Brain microvascular endothelial cell (primary cell): ENCODE data around the gene PAX7.

Source experiments
- DNase-seq: peaks from one replicate; pipeline ENCODE4 v3.0.0-alpha.2; 2020
- H3K27ac ChIP-seq: fragments of 250-450 bp; sonication (Bioruptor Pico); 2 replicates; pipeline ENCODE4 v1.5.1; 2020; ENCODE audit warnings: mild to moderate bottlenecking, moderate library complexity
- H3K27me3 ChIP-seq: fragments of 250-450 bp; sonication (Bioruptor Pico); replicated peaks from 2 replicates; pipeline ENCODE4 v1.5.1; 2020; ENCODE audit warnings: mild to moderate bottlenecking
- H3K36me3 ChIP-seq: fragments of 250-450 bp; sonication (Bioruptor Pico); replicated peaks from 2 replicates; pipeline ENCODE4 v1.5.1; 2020; ENCODE audit warnings: mild to moderate bottlenecking
- H3K4me3 ChIP-seq: 2 replicates; pipeline ENCODE4 v1.5.1; 2011; ENCODE audit warnings: low read depth, mild to moderate bottlenecking, control low read depth, low read length, moderate library complexity
- CTCF ChIP-seq: IDR thresholded peaks from 2 replicates; pipeline ENCODE4 v1.5.1; 2011; ENCODE audit warnings: low read depth, mild to moderate bottlenecking, moderate library complexity, low read length, control low read depth, inconsistent platforms; ENCODE audit errors: missing control alignments
- in situ Hi-C: cut with HindIII; loops from 2 replicates; pipeline ENCODE4 v1.10.0; 2017; ENCODE audit warnings: low sequenced_read_pairs, low pct_ligation_motif_present

Gene PAX7

DNA sequence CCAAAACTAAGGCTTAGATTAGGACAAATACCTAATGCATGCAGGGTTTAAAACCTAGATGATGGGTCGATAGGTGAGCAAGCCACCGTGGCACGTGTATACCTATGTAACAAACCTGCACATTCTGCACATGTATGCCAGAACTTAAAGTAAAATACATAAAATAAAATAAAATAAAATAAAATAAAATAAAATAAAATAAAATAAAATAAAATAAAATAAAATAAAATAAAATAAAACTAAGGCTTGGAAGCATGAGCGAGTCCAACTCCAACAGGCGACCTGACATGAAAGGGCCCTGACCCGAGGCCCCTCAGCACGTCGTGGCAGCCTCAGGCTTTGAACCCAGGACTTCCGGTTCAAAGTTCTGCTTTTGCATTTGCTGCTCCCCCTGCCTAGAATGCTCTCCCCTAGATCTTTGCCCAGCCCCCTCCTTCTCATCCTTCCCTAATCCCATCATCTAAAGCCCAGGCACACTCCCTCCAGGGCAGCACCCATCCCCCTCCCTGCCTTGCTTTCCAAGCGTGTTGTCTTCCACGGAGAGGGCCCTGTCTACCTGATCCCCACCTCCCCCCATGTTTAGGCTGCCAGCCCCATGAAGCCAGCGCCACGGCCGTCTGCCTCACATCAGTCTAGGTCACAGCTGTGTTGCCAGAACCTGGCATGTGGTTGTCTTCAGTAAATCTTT lies 164.5 kb downstream of the PAX7 start:
- H3K27me3 ChIP-seq = no peaks in the 10 kb centered on the region
- DNase-seq = no peak
- no peak overlapping the region for H3K27ac ChIP-seq
- H3K36me3 ChIP-seq = no peaks in the 10 kb centered on the region
- H3K4me3 ChIP-seq = no peak overlapping the region
- in situ Hi-C loops = no loop called here
- TF ChIP-seq CTCF = no peak

DNA sequence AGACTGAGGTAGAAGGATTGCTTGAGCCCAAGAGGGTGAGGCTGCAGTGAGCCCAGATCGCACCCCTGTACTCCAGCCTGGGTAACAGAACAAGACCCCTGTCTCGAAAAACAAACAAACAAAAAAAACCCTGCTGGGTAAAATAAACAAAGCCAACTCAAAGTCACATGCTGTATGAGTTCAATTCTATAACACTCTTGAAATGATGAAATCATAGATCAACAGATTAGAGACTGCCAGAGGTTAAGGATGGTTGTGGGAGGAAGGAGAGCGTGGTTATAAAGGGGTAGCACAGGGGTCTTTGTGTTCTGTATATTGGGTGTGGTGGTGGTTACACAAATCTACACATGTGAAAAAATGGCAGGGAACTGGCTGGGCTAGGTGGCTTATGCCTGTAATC lies 166.3 kb downstream of the PAX7 start:
- TF ChIP-seq CTCF = no peak
- Histone ChIP-seq H3K27ac (no peak overlapping the region), H3K4me3 (no peak overlapping the region), H3K36me3 (no peaks in the 10 kb centered on the region), H3K27me3 (no peaks in the 10 kb centered on the region)
- no peak for DNase-seq
- in situ Hi-C loops = no loop called here
